ENCODE measurements around the gene SLC22A3.

DNA sequence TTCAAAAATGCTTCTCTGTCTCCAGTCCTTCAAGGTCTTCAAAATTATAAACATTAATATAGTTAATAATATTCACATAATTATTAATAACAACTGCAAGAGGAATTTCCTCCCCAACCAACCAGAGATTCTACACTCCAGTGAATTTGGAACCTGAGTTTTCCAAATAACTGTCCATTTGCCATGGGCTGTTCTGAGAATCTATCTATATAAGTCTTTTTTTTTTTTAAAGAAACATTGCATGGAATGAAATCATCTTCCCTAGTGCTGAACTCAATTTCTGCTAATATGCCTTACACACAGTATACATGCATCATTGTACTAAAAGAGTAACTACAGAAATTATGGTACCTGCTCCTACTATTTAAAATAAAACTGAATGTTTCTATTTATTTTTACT lies 113.9 kb downstream of the SLC22A3 start:
- TF ChIP-seq POLR2A (IDR thresholded peaks at IDR 0.05; ENCODE audit: low read depth, low read length) = no peak
- no peak for TF ChIP-seq TAF1 (IDR thresholded peaks at IDR 0.05; ENCODE audit: low read depth, low read length)
- TF ChIP-seq POLR2AphosphoS5 (IDR thresholded peaks at IDR 0.05; ENCODE audit: low read depth, low read length) = no peak
- TF ChIP-seq SPI1 (IDR thresholded peaks at IDR 0.05; ENCODE audit: low read depth, low read length) = no peak
- TF ChIP-seq PAX5 (IDR thresholded peaks at IDR 0.05; ENCODE audit: insufficient read depth, low read length, severe bottlenecking) = no peak
- TF ChIP-seq POU2F2 (IDR thresholded peaks at IDR 0.05; ENCODE audit: low read depth, low read length) = no peak

All from GM12891 (cell line).